Measurements from ENCODE around the gene TIAM2.

TIAM2 gene

GRCh38 chr6:155125906-155126305 lies 130.8 kb downstream of the TIAM2 start:
- H3K4me3 ChIP-seq (ENCODE audit: control insufficient read depth, low read depth, low read length): no peak overlapping the region
- no peak for TF ChIP-seq CTCF (IDR thresholded peaks at IDR 0.05; ENCODE audit: control insufficient read depth, insufficient read depth, low read depth, low read length, missing control alignments)
- DNase-seq (ENCODE audit: low read depth): no peak

GRCh38 chr6:155126727-155127439 lies 131.8 kb downstream of the TIAM2 start:
- DNase-seq (ENCODE audit: low read depth): no peak
- no peak for TF ChIP-seq CTCF (IDR thresholded peaks at IDR 0.05; ENCODE audit: control insufficient read depth, insufficient read depth, low read depth, low read length, missing control alignments)
- H3K4me3 ChIP-seq (ENCODE audit: control insufficient read depth, low read depth, low read length): no peak overlapping the region

- no peak for DNase-seq (ENCODE audit: low read depth)
- no peak for TF ChIP-seq CTCF (IDR thresholded peaks at IDR 0.05; ENCODE audit: control insufficient read depth, insufficient read depth, low read depth, low read length, missing control alignments)
- no peak overlapping the region for H3K4me3 ChIP-seq (ENCODE audit: control insufficient read depth, low read depth, low read length)
These were observed 133.9 kb downstream of the TIAM2 start for GRCh38 chr6:155128977-155129376.

GRCh38 chr6:155129744-155130143 lies 134.6 kb downstream of the TIAM2 start:
- DNase-seq (ENCODE audit: low read depth): no peak
- TF ChIP-seq CTCF (IDR thresholded peaks at IDR 0.05; ENCODE audit: control insufficient read depth, insufficient read depth, low read depth, low read length, missing control alignments): no peak
- H3K4me3 ChIP-seq (ENCODE audit: control insufficient read depth, low read depth, low read length): no peak overlapping the region

GRCh38 chr6:155130161-155130853 lies 135.2 kb downstream of the TIAM2 start:
- no peak for TF ChIP-seq CTCF (IDR thresholded peaks at IDR 0.05; ENCODE audit: control insufficient read depth, insufficient read depth, low read depth, low read length, missing control alignments)
- no peak for DNase-seq (ENCODE audit: low read depth)
- no peak overlapping the region for H3K4me3 ChIP-seq (ENCODE audit: control insufficient read depth, low read depth, low read length)

- DNase-seq (ENCODE audit: low read depth): no peak
- no peak overlapping the region for H3K4me3 ChIP-seq (ENCODE audit: control insufficient read depth, low read depth, low read length)
- TF ChIP-seq CTCF (IDR thresholded peaks at IDR 0.05; ENCODE audit: control insufficient read depth, insufficient read depth, low read depth, low read length, missing control alignments): no peak
These were observed 137.5 kb downstream of the TIAM2 start for GRCh38 chr6:155132617-155133016.
